Endothelial cell of umbilical vein (primary cell): Measurements from ENCODE around the gene HLA-B. TPM values are rescaled to one million over a fixed set of nuclear protein-coding genes. Genes with fewer than 3 reads are reported as not detected.

Source experiments
- BruUV-seq: library from RNA; stranded (reverse); fragments of 400-500 nt; replicated peaks from 2 replicates; lab custom pipeline; 2021; lab: Mats Ljungman, UMichigan
- CTCF ChIA-PET: fragments of 300-600, 350-600 bp; sonication (Branson Sonifier 250); formaldehyde crosslinking; loops from one replicate; lab custom pipeline; 2021; ENCODE audit warnings: antibody characterized with exemption, inconsistent platforms; lab: Charles Lee
- POLR2A ChIA-PET: fragments of 300-600, 350-600 bp; sonication (Branson Sonifier 250); formaldehyde crosslinking; loops from one replicate; lab custom pipeline; 2021; ENCODE audit warnings: antibody characterized with exemption, inconsistent platforms; lab: Charles Lee
- DNase-seq: peaks from one replicate; pipeline ENCODE4 v3.0.0-alpha.2; 2011; ENCODE audit warnings: low read depth, low spot score
- FAIRE-seq: peaks from 2 replicates; lab custom pipeline; 2011; peaks lifted over from hg19 to GRCh38; lab: Jason Lieb, UNC
- H2AFZ ChIP-seq: 2 replicates; pipeline ENCODE4 v1.6.0; 2012; ENCODE audit warnings: low read depth, low read length, control low read depth, inconsistent platforms
- H3K27ac ChIP-seq: 2 replicates; pipeline ENCODE4 v1.5.1; 2011; ENCODE audit warnings: low read depth, mild to moderate bottlenecking, control low read depth, low read length, moderate library complexity; ENCODE audit not compliant: insufficient read depth
- H3K27me3 ChIP-seq, 2 experiments: 2 replicates each; pipeline versions ENCODE4 v1.6.0 to v1.6.1; 2011; ENCODE audit warnings: low read length in 2 of 2, mixed read lengths in 1 of 2; ENCODE audit not compliant: control insufficient read depth in 2 of 2, insufficient read depth in 2 of 2
- H3K36me3 ChIP-seq, 2 experiments: 2 replicates in 1 of 2; 3 replicates in 1 of 2; pipeline ENCODE4 v1.5.1; 2011; ENCODE audit warnings: low read length in 2 of 2, mild to moderate bottlenecking in 1 of 2, moderate library complexity in 1 of 2; ENCODE audit not compliant: control insufficient read depth in 2 of 2, insufficient read depth in 2 of 2; ENCODE audit errors: extremely low read depth in 1 of 2
- H3K4me1 ChIP-seq: 3 replicates; pipeline ENCODE4 v1.5.1; 2011; ENCODE audit warnings: mild to moderate bottlenecking, low read length; ENCODE audit not compliant: control insufficient read depth, insufficient read depth; ENCODE audit errors: extremely low read depth
- H3K4me2 ChIP-seq: 2 replicates; pipeline ENCODE4 v1.6.1; 2011; ENCODE audit warnings: low read length, control low read depth, mixed read lengths; ENCODE audit not compliant: insufficient read depth
- H3K4me3 ChIP-seq, 3 experiments: fragments of 200-600 bp in 1 of 3; sonication (generic), shearing (Covaris generic) in 1 of 3; replicated peaks in 1 of 3; 2 replicates each; pipeline ENCODE4 v1.5.1; 2011 to 2016; ENCODE audit warnings: control low read depth in 3 of 3, low read length in 3 of 3, mild to moderate bottlenecking in 2 of 3, inconsistent platforms in 1 of 3, low read depth in 1 of 3, moderate library complexity in 1 of 3; ENCODE audit not compliant: insufficient read depth in 1 of 3
- H3K79me2 ChIP-seq: 2 replicates; pipeline ENCODE4 v1.6.0; 2012; ENCODE audit warnings: low read length, inconsistent platforms; ENCODE audit not compliant: control insufficient read depth, insufficient read depth
- H3K9ac ChIP-seq: replicated peaks from 2 replicates; pipeline ENCODE3; 2011; ENCODE audit warnings: low read length, control low read depth; ENCODE audit not compliant: insufficient read depth; ENCODE audit errors: extremely low read depth
- H3K9me1 ChIP-seq: replicated peaks from 3 replicates; pipeline ENCODE4 v1.6.0; 2011; ENCODE audit warnings: mild to moderate bottlenecking, low read length; ENCODE audit not compliant: control insufficient read depth, insufficient read depth; ENCODE audit errors: extremely low read depth
- H3K9me3 ChIP-seq: replicated peaks from 2 replicates; pipeline ENCODE4 v1.5.1; 2012; ENCODE audit warnings: low read length, inconsistent platforms; ENCODE audit not compliant: control insufficient read depth, insufficient read depth
- H4K20me1 ChIP-seq: replicated peaks from 2 replicates; pipeline ENCODE3; 2011; ENCODE audit warnings: mild to moderate bottlenecking, low read length; ENCODE audit not compliant: control insufficient read depth, insufficient read depth; ENCODE audit errors: extremely low read depth
- CTCF ChIP-seq, 2 donors: IDR thresholded peaks; 1 replicate in 1 of 2; 2 replicates in 1 of 2; pipeline ENCODE4 v1.5.1; 2011; ENCODE audit warnings: low read length in 2 of 2, mild to moderate bottlenecking in 2 of 2, moderate library complexity in 2 of 2, control low read depth in 1 of 2, inconsistent platforms in 1 of 2, low read depth in 1 of 2; ENCODE audit not compliant: insufficient read depth in 1 of 2; ENCODE audit errors: extremely low read depth in 1 of 2
- EZH2 ChIP-seq: IDR thresholded peaks from 2 replicates; pipeline ENCODE4 v1.6.1; 2012; ENCODE audit warnings: borderline replicate concordance, low read depth, mild to moderate bottlenecking, moderate library complexity, low read length, inconsistent platforms; ENCODE audit not compliant: severe bottlenecking
- FOS ChIP-seq: IDR thresholded peaks from 2 replicates; pipeline ENCODE4 v1.6.1; 2011; ENCODE audit warnings: mild to moderate bottlenecking, low read length, moderate library complexity, borderline replicate concordance; ENCODE audit not compliant: insufficient read depth
- GATA2 ChIP-seq: IDR thresholded peaks from 2 replicates; pipeline ENCODE4 v1.7.0; 2011; ENCODE audit warnings: low read depth, mild to moderate bottlenecking, moderate library complexity, mixed read lengths, low read length; ENCODE audit not compliant: insufficient read length, insufficient read depth
- JUN ChIP-seq: IDR thresholded peaks from 2 replicates; pipeline ENCODE4 v1.6.1; 2011; ENCODE audit warnings: borderline replicate concordance, low read depth; ENCODE audit not compliant: insufficient read length, insufficient read depth
- MAX ChIP-seq: IDR thresholded peaks from 2 replicates; pipeline ENCODE4 v1.6.1; 2011; ENCODE audit not compliant: insufficient read depth, insufficient read length
- MYC ChIP-seq: IDR thresholded peaks from one replicate; pipeline ENCODE4 v1.6.1; 2011; ENCODE audit warnings: mild to moderate bottlenecking, low read depth, low read length
- POLR2A ChIP-seq: IDR thresholded peaks from 2 replicates; pipeline ENCODE4 v1.6.1; 2012; ENCODE audit warnings: low read depth, mild to moderate bottlenecking, control low read depth, low read length
- POLR2AphosphoS5 ChIP-seq: IDR thresholded peaks from 2 replicates; pipeline ENCODE4 v1.6.1; 2012; ENCODE audit warnings: low read depth, mild to moderate bottlenecking, control low read depth, low read length, moderate library complexity; ENCODE audit not compliant: insufficient read depth
- dilution Hi-C: fragments of 300-500 bp; cut with MboI; formaldehyde crosslinking; loops from one replicate; pipeline ENCODE4 v1.15.0; 2019; ENCODE audit warnings: low sequenced_read_pairs; ENCODE audit not compliant: extremely low pct_ligation_motif_present
- intact Hi-C: fragments of 100-400 bp; cut with micrococcal nuclease; formaldehyde crosslinking; loops from one replicate; pipeline ENCODE4 v1.10.0; 2022
- polyA plus RNA-seq, 4 experiments: library from polyadenylated mRNA; depleted of rRNA in 3 of 4; stranded (reverse) in 3 of 4; unstranded in 1 of 4; fragments of >200 nt; gene quantifications; 2 replicates each; pipeline versions ENCODE4 v1.2.1 to v1.2.3, GENCODE V29; 2011 to 2012; ENCODE audit warnings: missing spikeins in 1 of 4
- total RNA-seq: library from RNA; stranded (reverse); gene quantifications from 2 replicates; pipeline ENCODE4 v1.2.3, GENCODE V29; 2021

Gene HLA-B
- total and polyA plus RNA-seq, 2 donors (not counting 3 experiments of a cell fraction or from before 2014, with no cell fraction given) = 119 to 126 TPM

GRCh38 chr6:31328355-31328960 is 28.5 kb downstream of the HLA-B start:
- no peak for FAIRE-seq
- H3K4me1 ChIP-seq = no peaks in the 10 kb centered on the region
- BruUV-seq = no TSS peak
- H4K20me1 ChIP-seq = no peaks in the 10 kb centered on the region
- no peak overlapping the region for H3K4me3 ChIP-seq
- H3K36me3 ChIP-seq = no peaks in the 10 kb centered on the region
- TF ChIP-seq JUN (no peak), FOS (no peak), POLR2AphosphoS5 (no peak), CTCF (IDR thresholded peaks at IDR 0.05; ENCODE audit: extremely low read depth in 1 of 2, insufficient read depth in 1 of 2, low read depth in 1 of 2, low read length in 2 of 2) (no peak), MYC (no peak), GATA2 (no peak), EZH2 (no peak), POLR2A (no peak), MAX (no peak)
- H3K79me2 ChIP-seq = no peaks in the 10 kb centered on the region
- no peak overlapping the region for H3K9ac ChIP-seq
- dilution Hi-C loops (no loop called here), intact Hi-C loops (no loop called here)
- peaks cover 4 to 6% of the 10 kb centered on the region in 2 experiments for H3K27me3 ChIP-seq
- ChIA-PET CTCF (no interaction called here), POLR2A (no interaction called here)
- no peak overlapping the region for H3K4me2 ChIP-seq
- no peak overlapping the region for H3K27ac ChIP-seq
- H2AFZ ChIP-seq = no peak overlapping the region
- no peaks in the 10 kb centered on the region for H3K9me1 ChIP-seq
- DNase-seq = no peak
- H3K9me3 ChIP-seq = no peaks in the 10 kb centered on the region
